ENCODE results near the gene MTF2.

- TF ChIP-seq, protein P1, sequence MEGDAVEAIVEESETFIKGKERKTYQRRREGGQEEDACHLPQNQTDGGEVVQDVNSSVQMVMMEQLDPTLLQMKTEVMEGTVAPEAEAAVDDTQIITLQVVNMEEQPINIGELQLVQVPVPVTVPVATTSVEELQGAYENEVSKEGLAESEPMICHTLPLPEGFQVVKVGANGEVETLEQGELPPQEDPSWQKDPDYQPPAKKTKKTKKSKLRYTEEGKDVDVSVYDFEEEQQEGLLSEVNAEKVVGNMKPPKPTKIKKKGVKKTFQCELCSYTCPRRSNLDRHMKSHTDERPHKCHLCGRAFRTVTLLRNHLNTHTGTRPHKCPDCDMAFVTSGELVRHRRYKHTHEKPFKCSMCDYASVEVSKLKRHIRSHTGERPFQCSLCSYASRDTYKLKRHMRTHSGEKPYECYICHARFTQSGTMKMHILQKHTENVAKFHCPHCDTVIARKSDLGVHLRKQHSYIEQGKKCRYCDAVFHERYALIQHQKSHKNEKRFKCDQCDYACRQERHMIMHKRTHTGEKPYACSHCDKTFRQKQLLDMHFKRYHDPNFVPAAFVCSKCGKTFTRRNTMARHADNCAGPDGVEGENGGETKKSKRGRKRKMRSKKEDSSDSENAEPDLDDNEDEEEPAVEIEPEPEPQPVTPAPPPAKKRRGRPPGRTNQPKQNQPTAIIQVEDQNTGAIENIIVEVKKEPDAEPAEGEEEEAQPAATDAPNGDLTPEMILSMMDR (IDR thresholded peaks at IDR 0.05; ENCODE audit: low read depth, low read length, poor library complexity, severe bottlenecking), result no peak
- no peak for TF ChIP-seq EZH2phosphoT487 (IDR thresholded peaks at IDR 0.05; ENCODE audit: borderline replicate concordance, low read length)
Observed at GRCh38 chr1:93123201-93123783, 44.2 kb downstream of the MTF2 start.
